GM21390 (cell line): Measurements from ENCODE around the gene DAD1.
"Not testable (repeated sequence)": the region's sequence is repeated elsewhere in the genome, so short reads cannot be mapped to it uniquely, and the experiment has no call there.

Experiments used
- ATAC-seq: cut with Tn5 transposase; IDR thresholded peaks from one replicate; pipeline ENCODE4 v1.9.1; 2021; ENCODE audit not compliant: unreplicated experiment

The DAD1 gene

DNA sequence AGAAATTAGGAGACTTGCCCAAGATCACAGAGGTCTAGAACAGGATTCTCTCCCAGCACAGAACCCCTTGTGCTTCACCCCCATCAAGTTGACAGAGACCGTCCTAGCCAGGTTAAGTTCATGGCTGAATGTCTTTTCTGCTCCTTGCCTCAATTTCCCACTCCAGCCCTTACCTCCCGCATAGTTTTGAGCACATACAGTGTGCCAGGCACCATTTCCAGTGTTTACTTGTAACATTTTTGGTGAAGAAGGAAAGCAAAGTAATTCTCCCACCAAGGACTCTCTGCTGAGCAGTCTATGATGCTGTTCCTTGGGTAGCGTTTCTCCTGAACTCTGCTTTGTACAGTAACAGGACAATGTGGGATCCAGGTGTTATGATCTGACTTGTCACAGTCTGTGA is 10.3 kb upstream of the DAD1 start:
- no peak for ATAC-seq

DNA sequence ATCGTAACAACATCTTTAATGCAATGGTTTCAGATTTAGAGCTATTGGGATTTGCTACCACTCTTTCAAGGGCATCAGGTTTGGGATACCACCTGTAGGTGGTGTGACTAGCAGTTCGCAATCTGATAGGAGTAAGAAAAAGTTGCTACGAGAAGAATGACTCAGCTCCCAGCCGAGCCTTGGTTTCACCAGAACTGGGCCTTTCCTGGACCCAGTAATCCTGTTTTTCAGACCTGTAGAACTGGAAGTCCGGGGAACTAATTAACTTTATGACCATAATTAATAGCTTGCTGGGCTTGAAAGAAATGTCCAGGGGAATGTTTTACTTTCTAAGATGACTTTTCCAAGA is 9.8 kb upstream of the DAD1 start:
- no peak for ATAC-seq

GRCh38 chr14:22598099-22598895 is 9.3 kb upstream of the DAD1 start, which contains the start of gene ABHD4:
TSS of gene ABHD4 (plus strand) at chr14:22598300. CDS start at chr14:22598307, 7 bp downstream.
- peak; percentile 72 for ATAC-seq

DNA sequence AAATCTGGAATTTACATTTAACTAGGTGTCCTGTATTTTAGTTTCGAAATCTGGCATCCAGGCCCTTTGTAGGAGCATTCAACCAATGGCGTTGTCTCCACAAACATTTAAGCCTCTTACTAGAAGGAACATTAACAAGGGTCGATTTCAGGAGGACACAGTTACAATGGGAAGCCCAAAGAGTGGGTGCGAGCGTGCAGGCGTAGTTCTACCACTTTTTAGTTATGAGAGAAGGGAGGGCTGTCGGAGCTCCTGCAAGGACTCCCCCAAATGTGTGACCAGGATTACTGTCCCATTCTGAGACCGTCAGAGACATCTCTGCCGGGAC is 8.7 kb upstream of the DAD1 start:
- ATAC-seq = peak; percentile 15

DNA sequence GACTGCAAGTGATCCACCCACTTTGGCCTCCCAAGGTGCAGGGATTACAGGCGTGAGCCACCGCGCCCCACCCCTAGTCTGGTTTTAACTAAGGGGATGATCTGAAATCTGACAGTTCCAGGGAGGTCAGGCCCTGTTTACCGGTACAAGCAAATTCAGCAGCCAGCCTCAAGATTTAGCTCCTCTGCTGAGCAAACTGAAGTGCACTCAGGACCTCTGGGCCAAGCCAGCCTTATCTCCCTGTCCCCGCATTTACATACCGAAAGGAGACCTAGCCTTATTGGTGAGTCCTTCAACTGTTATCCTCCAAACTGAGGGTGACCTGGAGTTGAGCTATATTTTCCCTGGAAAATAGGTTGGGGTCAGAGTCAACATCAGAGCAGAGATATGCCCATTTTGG is 8.2 kb upstream of the DAD1 start:
- no peak for ATAC-seq

DNA sequence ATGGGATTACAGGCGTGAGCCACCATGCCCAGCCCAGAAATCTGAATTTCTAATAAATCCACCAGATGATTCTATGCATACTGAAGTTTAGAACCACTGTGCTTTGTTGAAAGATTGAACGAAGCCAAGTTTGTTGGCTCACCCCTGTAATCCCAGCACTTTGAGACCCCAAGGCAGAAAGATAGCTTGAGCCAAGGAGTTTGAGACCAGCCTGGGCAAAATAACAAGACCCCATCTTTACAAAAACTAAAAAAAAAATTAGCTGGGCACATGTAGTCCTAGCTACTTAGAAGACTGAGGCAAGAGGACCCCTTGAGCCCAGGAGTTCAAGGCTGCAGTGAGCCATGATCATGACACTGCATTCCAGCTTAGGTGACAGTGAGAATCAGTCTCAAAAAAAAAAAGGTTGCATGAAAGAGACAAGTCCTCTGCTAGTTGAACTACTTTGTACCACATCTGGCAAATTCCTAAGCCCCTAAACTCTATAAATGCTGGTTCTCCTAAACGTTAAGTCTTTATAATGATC is 7.4 kb upstream of the DAD1 start:
- ATAC-seq = no peak

DNA sequence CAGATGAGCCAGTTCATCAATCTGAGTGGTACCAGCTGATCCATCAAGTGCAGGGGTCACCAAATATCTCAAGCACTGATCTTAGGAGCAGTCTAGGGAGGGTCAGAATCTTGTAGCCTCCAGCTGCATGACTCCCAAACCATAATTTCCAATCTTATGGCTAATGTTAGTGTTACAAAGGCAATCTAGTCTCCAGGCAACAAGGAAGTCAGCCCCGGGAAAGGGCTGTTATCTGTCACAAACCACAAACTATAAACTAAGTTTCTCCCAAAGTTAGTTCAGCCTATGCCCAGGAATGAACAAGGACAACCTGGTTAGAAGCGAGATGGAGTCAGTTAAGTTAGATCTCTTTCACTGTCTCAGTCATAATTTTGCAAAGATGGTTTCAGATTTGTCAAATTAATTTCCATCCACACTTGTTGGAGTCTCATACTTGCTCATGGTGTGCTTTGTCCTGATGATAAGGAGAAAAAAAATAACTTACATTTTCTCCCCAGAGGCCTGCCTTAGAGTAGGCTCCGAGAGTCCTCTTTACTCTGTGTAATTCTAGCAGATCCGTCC is 5.2 kb upstream of the DAD1 start:
- no peak for ATAC-seq

- no peak for ATAC-seq
Measured at GRCh38 chr14:22593601-22594000, 4.6 kb upstream of the DAD1 start.

DNA sequence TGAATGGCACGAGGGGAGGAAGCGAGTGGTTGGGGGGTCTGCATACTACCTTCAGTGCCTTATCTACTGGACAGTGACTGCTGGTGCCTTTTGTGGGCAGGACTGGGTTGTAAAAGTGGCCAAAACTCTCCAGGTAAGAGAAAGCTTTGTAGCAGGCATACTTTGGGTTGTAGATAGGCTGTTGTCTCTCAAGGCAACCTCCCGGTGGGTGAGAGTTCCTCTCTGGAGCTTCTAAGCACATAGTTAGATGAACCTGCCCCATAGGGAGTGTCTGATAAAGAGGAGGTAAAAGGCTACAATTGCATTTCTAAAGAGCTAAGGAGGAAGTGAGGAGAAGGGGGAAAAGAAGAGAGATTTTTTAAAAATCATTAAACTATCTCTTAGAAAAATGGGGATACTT is 4.2 kb upstream of the DAD1 start:
- ATAC-seq = no peak

DNA sequence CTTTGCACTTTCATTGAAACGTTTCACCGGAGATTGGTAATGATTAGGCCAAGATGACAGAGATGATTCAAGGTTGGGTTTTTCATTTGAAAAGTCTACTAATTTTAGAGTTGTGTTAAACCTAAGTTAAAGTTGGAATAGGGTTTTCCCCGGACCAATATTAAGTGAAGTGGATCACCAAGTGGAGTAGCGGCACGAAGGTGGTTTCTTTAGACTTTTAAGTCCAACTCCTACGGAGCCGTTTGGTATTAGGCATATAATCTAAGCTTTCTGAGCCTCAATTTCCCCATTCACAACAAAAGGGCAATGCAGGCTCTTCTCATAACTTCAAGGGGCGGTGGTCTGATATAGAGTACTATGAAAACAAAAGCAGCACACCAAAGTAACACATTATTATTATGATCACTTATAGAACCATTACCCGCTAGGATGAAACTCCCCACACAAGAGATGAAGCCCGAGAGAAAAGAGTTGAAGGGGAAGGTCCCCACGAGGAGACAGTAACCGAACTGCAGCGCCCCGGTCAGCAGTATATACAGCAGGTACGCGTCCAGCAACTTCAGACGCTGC is 413 bp downstream of the DAD1 start:
- no peak for ATAC-seq

- ATAC-seq = not testable (repeated sequence)
Measured at GRCh38 chr14:22587677-22588422, 1.2 kb downstream of the DAD1 start.

GRCh38 chr14:22587247-22587646 is 1.8 kb downstream of the DAD1 start:
- no peak for ATAC-seq

- no peak for ATAC-seq
Measured at GRCh38 chr14:22583994-22584393, 5.0 kb downstream of the DAD1 start.

GRCh38 chr14:22580625-22581024 is 8.4 kb downstream of the DAD1 start:
- no peak for ATAC-seq

- ATAC-seq = no peak
Measured at GRCh38 chr14:22579881-22580280, 9.1 kb downstream of the DAD1 start.

DNA sequence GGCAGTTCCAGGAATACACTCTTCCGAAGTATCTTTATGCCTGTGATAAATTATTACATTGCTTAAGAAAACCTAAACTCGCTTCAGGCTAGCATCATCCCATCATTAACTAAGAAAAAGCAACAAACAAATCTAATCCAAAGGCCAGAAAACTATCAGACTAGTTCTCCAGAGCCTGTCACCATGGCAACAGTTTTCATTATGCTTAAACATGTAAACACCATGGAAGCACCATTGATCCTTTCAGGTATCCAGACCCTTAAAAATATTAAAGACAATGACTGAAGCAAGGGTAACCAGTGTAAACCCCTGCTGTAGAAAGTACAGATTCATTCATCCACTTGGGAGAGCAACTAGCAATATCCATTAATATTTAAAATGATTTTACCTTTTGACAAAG is 9.8 kb downstream of the DAD1 start:
- ATAC-seq = no peak

GRCh38 chr14:22577334-22577908 is 11.6 kb downstream of the DAD1 start:
- no peak for ATAC-seq

DNA sequence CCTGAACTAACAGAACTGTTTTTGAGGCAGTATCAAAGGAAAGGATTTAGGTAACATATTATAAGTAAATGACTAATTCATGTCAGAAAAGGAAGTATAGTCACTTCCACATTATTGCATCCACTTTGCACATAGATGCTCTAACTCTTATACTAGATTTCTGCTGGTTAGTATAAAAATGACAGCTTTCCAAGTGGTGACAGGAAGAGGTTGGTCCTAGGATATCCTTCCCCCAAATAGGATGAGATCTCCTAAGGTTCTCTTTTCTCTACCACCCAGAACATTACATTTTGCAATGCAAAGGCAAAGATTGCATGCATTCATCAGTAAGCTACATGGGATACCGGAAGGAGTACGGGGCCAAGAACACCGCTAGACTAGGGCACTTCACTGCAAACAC is 15.2 kb downstream of the DAD1 start:
- ATAC-seq = no peak

DNA sequence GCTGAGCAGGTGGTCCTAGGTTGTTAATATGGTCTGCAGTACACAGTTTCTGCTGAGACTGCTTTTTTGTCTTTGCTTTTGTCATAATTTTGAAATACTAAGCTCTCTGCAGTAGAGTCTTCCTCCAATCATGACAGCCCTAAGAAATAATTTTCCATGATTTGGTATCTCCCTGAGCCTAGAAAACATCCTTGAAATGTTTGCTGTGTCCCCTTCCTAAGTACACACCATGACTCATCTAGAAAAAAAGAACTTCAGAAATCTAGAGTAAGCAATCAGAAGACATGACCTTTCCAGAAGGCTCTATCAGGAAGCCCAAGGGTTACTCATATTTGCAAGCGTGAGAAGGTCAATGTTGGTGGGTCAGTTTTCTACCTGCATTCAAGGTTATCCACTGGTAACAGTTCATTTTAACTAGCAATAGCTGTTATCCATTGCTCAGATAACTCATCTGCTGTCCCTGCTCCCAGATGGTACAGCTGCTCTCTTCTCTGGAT is 16.4 kb downstream of the DAD1 start:
- no peak for ATAC-seq

DNA sequence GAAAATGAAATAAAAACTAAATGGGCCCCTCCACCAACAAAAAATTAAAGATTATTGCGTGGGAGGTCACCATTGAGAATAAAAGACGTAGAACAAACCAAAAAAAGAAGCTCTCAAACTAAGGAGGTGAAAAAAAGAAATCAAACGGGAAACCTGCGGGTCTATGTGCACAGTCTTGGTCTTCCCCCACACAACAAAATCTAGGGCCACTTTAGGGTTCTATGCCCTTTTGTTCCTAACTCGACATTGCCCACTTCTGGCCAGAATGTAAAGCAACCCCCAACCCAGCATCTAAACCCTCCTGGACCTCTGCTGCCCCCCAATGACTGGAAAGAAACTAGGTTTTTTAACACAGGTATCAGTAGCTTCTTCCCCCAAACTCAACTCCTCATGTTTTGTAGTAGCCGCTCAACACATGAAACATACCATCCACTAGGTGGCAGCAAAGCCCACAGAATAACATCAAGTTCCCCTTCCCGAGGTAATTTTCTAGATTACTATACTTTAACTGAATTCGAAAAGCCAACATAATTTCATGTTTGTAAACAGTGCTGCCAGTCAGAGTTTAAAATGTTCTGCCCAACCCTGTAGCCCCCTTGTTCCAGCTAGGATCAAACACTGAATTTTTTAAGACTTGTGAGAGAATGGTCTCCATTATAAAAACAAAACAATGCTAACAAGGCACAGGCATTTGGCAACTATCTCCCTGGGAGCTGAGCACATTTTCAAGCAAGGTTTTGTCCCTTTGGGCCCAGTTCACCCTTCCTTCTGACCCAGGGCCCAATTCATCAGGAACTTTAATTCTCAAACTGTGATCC is 18.7 kb downstream of the DAD1 start:
- ATAC-seq = peak; percentile 49
